ENCODE data around the gene PTPN6. TPM values are rescaled to one million over a fixed set of nuclear protein-coding genes. Genes with fewer than 3 reads are reported as not detected.

The PTPN6 gene
- total and polyA plus RNA-seq, 10 of the 15 experiments (the other 5 are each of a cell fraction or from before 2014, with no cell fraction given) = 229 to 457 (median 370) TPM

DNA sequence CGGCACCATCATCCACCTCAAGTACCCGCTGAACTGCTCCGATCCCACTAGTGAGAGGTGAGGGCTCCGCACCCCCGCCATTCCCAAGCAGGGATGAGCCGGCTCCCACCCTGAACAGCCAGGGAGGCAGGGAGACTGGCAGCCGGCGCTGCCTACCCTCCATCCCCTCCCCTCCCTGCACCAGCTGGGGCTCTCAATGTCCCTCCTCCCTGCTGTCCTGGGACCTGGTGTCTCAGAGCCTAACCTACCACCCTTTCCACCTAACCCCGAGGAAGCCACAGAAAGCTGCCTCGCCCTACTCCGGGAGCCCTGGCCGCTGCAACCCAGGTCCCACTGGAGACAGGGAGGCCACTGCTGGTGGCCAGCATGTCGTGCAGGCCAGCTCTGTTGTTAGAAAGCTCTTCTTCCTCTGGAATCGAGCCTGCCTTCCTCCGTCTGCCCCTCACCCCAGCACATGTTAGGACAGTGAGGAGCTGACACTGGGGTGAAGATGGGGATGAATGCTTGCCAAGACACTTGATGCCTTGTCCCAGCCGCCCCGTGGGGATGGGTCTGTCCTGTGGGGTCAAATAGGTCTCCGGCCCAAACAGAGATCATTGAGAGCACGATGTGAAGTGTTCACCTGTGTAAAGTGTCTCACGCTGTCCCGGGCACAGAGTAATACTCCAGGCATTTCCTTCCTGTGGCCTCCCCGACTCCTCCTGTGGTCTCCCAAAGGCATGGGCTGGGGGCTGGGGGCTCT is 1.1 kb downstream of the PTPN6 start:
- H3K9ac ChIP-seq (ENCODE audit: control insufficient read depth, insufficient read depth, low read length) = peak overlapping the region; percentile 99
- peaks cover 73% of the 10 kb centered on the region for H3K4me1 ChIP-seq (ENCODE audit: control insufficient read depth, insufficient read depth, low read length)
- peak overlapping the region; percentile 99 for H3K4me2 ChIP-seq (ENCODE audit: control insufficient read depth, insufficient read depth)
- ATAC-seq (peak; percentile 0; the same call in 2 of the 3 replicates), DNase-seq (ENCODE audit: low read depth, low spot score) (no peak), FAIRE-seq (peak; percentile 7)
- 2% methylated on average over 22 of the region's 22 CpGs for WGBS (ENCODE audit: insufficient coverage, insufficient replicate concordance, low lambda C conversion rate, missing lambda C conversion rate)
- in situ Hi-C loops (cut with MboI) (loop anchor here (25.0 kb wide), 1 partner anchor 1685 kb away; no protein-coding TSS in a partner anchor), intact Hi-C loops (cut with micrococcal nuclease; ENCODE audit: unreplicated experiment) (no loop called here)
- H3K79me2 ChIP-seq (ENCODE audit: control insufficient read depth, insufficient read depth, low read length) = peaks cover 88% of the 10 kb centered on the region
- POLR2A ChIA-PET = interaction anchor here (0.6 to 17.8 kb wide), 7 partner anchors 8 to 161 kb away, joined by 3 to 524 read pairs (median 3); partner anchors contain the start of genes C12orf57, RNU7-1 and TPI1
- H4K20me1 ChIP-seq (ENCODE audit: control insufficient read depth, insufficient read depth) = no peaks in the 10 kb centered on the region
- CTCF ChIA-PET = interaction anchor here (1.2 to 11.6 kb wide), 7 partner anchors 8 to 28 kb away, joined by 4 to 645 read pairs (median 4); partner anchors contain the start of genes C12orf57 and RNU7-1
- peak overlapping the region; percentile 99 for H3K27ac ChIP-seq (ENCODE audit: control insufficient read depth, insufficient read depth)
- H2AFZ ChIP-seq (ENCODE audit: control insufficient read depth, low read depth, low read length) = no peak overlapping the region
- no peaks in the 10 kb centered on the region for H3K9me3 ChIP-seq (replicated peaks; ENCODE audit: control insufficient read depth, insufficient read depth, low read length)
- RAD21 ChIA-PET (ENCODE audit: unreplicated experiment) = interaction anchor here (0.5 to 3.4 kb wide), 6 partner anchors 8 to 503 kb away, joined by 3 to 16 read pairs (median 7); partner anchors contain the start of genes C12orf57 and RNU7-1
- peaks cover 6 to 29% of the 10 kb centered on the region in 2 experiments for H3K36me3 ChIP-seq (ENCODE audit: control insufficient read depth in 2 of 2, insufficient read depth in 2 of 2, low read length in 1 of 2)
- SMC1A ChIA-PET (ENCODE audit: uncharacterized antibody, unreplicated experiment) = interaction anchor here (1.6 to 11.6 kb wide), 2 partner anchors 8 kb away, joined by 6 to 395 read pairs; partner anchors contain the start of genes C12orf57 and RNU7-1
- peak overlapping the region; percentile 95 for H3K4me3 ChIP-seq
- BruUV-seq (replicated peaks) = TSS peak; percentile 49
- no peaks in the 10 kb centered on the region for H3K27me3 ChIP-seq (replicated peaks in 1 of 2; ENCODE audit: control insufficient read depth in 2 of 2, insufficient read depth in 2 of 2, low read length in 1 of 2)
- no peak for TF ChIP-seq EZH2 (IDR thresholded peaks at IDR 0.05; ENCODE audit: borderline replicate concordance, control insufficient read depth, low read depth, low read length)
- TF ChIP-seq, protein P1, sequence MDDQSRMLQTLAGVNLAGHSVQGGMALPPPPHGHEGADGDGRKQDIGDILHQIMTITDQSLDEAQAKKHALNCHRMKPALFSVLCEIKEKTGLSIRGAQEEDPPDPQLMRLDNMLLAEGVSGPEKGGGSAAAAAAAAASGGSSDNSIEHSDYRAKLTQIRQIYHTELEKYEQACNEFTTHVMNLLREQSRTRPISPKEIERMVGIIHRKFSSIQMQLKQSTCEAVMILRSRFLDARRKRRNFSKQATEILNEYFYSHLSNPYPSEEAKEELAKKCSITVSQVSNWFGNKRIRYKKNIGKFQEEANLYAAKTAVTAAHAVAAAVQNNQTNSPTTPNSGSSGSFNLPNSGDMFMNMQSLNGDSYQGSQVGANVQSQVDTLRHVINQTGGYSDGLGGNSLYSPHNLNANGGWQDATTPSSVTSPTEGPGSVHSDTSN (IDR thresholded peaks at IDR 0.05; ENCODE audit: insufficient replicate concordance, low read depth, low read length) = peak; percentile 4
- TF ChIP-seq, protein P2, sequence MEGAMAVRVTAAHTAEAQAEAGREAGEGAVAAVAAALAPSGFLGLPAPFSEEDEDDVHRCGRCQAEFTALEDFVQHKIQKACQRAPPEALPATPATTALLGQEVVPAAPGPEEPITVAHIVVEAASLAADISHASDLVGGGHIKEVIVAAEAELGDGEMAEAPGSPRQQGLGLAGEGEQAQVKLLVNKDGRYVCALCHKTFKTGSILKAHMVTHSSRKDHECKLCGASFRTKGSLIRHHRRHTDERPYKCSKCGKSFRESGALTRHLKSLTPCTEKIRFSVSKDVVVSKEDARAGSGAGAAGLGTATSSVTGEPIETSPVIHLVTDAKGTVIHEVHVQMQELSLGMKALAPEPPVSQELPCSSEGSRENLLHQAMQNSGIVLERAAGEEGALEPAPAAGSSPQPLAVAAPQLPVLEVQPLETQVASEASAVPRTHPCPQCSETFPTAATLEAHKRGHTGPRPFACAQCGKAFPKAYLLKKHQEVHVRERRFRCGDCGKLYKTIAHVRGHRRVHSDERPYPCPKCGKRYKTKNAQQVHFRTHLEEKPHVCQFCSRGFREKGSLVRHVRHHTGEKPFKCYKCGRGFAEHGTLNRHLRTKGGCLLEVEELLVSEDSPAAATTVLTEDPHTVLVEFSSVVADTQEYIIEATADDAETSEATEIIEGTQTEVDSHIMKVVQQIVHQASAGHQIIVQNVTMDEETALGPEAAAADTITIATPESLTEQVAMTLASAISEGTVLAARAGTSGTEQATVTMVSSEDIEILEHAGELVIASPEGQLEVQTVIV (IDR thresholded peaks at IDR 0.05; ENCODE audit: borderline replicate concordance, partially characterized antibody) = no peak
- TF ChIP-seq SIN3A (IDR thresholded peaks at IDR 0.05; ENCODE audit: low read depth, low read length) = 0 out of 2 replicates have a peak, but pooled peaks have one; percentile 42
- no peak for TF ChIP-seq SMARCA5 (IDR thresholded peaks at IDR 0.05)
- TF ChIP-seq, protein P3, sequence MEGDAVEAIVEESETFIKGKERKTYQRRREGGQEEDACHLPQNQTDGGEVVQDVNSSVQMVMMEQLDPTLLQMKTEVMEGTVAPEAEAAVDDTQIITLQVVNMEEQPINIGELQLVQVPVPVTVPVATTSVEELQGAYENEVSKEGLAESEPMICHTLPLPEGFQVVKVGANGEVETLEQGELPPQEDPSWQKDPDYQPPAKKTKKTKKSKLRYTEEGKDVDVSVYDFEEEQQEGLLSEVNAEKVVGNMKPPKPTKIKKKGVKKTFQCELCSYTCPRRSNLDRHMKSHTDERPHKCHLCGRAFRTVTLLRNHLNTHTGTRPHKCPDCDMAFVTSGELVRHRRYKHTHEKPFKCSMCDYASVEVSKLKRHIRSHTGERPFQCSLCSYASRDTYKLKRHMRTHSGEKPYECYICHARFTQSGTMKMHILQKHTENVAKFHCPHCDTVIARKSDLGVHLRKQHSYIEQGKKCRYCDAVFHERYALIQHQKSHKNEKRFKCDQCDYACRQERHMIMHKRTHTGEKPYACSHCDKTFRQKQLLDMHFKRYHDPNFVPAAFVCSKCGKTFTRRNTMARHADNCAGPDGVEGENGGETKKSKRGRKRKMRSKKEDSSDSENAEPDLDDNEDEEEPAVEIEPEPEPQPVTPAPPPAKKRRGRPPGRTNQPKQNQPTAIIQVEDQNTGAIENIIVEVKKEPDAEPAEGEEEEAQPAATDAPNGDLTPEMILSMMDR (IDR thresholded peaks at IDR 0.05 in 2 of 3, conservative IDR thresholded peaks at IDR 0.05 in 1 of 3; ENCODE audit: control insufficient read depth in 2 of 3, extremely low read depth in 1 of 3, insufficient read depth in 1 of 3, low read depth in 3 of 3, low read length in 3 of 3) = peak in 1 of 3 experiments; percentile 21; a peak in 1 of 6 replicates
- TF ChIP-seq BCL11A (IDR thresholded peaks at IDR 0.05; ENCODE audit: low read depth, low read length) = no peak
- no peak for TF ChIP-seq ZZZ3 (IDR thresholded peaks at IDR 0.05; ENCODE audit: control insufficient read depth, insufficient read length, low read depth)
- peak; percentile 16 for TF ChIP-seq HDAC6 (IDR thresholded peaks at IDR 0.05; ENCODE audit: unreplicated experiment)
- no peak for TF ChIP-seq FOXK2 (IDR thresholded peaks at IDR 0.05)
- TF ChIP-seq, protein P4, sequence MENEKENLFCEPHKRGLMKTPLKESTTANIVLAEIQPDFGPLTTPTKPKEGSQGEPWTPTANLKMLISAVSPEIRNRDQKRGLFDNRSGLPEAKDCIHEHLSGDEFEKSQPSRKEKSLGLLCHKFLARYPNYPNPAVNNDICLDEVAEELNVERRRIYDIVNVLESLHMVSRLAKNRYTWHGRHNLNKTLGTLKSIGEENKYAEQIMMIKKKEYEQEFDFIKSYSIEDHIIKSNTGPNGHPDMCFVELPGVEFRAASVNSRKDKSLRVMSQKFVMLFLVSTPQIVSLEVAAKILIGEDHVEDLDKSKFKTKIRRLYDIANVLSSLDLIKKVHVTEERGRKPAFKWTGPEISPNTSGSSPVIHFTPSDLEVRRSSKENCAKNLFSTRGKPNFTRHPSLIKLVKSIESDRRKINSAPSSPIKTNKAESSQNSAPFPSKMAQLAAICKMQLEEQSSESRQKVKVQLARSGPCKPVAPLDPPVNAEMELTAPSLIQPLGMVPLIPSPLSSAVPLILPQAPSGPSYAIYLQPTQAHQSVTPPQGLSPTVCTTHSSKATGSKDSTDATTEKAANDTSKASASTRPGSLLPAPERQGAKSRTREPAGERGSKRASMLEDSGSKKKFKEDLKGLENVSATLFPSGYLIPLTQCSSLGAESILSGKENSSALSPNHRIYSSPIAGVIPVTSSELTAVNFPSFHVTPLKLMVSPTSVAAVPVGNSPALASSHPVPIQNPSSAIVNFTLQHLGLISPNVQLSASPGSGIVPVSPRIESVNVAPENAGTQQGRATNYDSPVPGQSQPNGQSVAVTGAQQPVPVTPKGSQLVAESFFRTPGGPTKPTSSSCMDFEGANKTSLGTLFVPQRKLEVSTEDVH (IDR thresholded peaks at IDR 0.05; ENCODE audit: low read depth, partially characterized antibody) = no peak
- 0 out of 2 replicates have a peak, but pooled peaks have one; percentile 8 for TF ChIP-seq MEF2A (IDR thresholded peaks at IDR 0.05; ENCODE audit: insufficient read depth, low read depth, low read length)
- TF ChIP-seq RUNX3 (IDR thresholded peaks at IDR 0.05; ENCODE audit: low read length) = no peak

Measured in GM12878 (cell line).